H9 (cell line): Measurements from ENCODE around the gene PRKCA. TPM values are rescaled to one million over a fixed set of nuclear protein-coding genes. Genes with fewer than 3 reads are reported as not detected.

ENCODE experiments used
- DNase-seq: peaks from one replicate; pipeline ENCODE4 v3.0.0-alpha.2; 2017
- H2AFZ ChIP-seq: one replicate; pipeline ENCODE4 v1.6.1; 2013; ENCODE audit warnings: mild to moderate bottlenecking, low read length, control low read depth, moderate library complexity
- H2AK5ac ChIP-seq: 2 replicates; pipeline ENCODE4 v1.6.1; 2013; ENCODE audit warnings: low read length, control low read depth, mixed read lengths; ENCODE audit not compliant: insufficient read length
- H2BK120ac ChIP-seq: one replicate; pipeline ENCODE4 v1.6.1; 2013; ENCODE audit warnings: low read depth, mild to moderate bottlenecking, low read length, control low read depth, inconsistent platforms; ENCODE audit not compliant: poor library complexity, severe bottlenecking
- H2BK12ac ChIP-seq: 2 replicates; pipeline ENCODE4 v1.6.1; 2013; ENCODE audit warnings: low read length, control low read depth, mixed read lengths, low read depth; ENCODE audit not compliant: insufficient read length
- H2BK15ac ChIP-seq: 2 replicates; pipeline ENCODE4 v1.6.1; 2013; ENCODE audit warnings: low read depth, low read length, control low read depth
- H2BK20ac ChIP-seq: one replicate; pipeline ENCODE4 v1.6.1; 2013; ENCODE audit warnings: low read depth, mild to moderate bottlenecking, low read length, control low read depth, inconsistent platforms; ENCODE audit not compliant: poor library complexity, severe bottlenecking
- H2BK5ac ChIP-seq: 2 replicates; pipeline ENCODE4 v1.6.1; 2013; ENCODE audit warnings: low read length, control low read depth, mixed read lengths; ENCODE audit not compliant: insufficient read length
- H3K14ac ChIP-seq: 2 replicates; pipeline ENCODE4 v1.6.1; 2013; ENCODE audit warnings: low read length, control low read depth; ENCODE audit not compliant: insufficient read depth
- H3K18ac ChIP-seq: 2 replicates; pipeline ENCODE4 v1.6.1; 2013; ENCODE audit warnings: low read depth, mild to moderate bottlenecking, mixed read lengths, low read length, control low read depth; ENCODE audit not compliant: insufficient read length
- H3K23ac ChIP-seq: 2 replicates; pipeline ENCODE4 v1.6.1; 2013; ENCODE audit warnings: low read length, control low read depth, mixed read lengths, low read depth; ENCODE audit not compliant: insufficient read length
- H3K23me2 ChIP-seq: 2 replicates; pipeline ENCODE4 v1.6.1; 2013; ENCODE audit warnings: low read depth, mild to moderate bottlenecking, mixed read lengths, low read length, control low read depth; ENCODE audit not compliant: insufficient read length, poor library complexity, severe bottlenecking
- H3K27ac ChIP-seq: 2 replicates; pipeline ENCODE4 v1.5.1; 2013; ENCODE audit warnings: low read length, control low read depth, mixed read lengths, low read depth; ENCODE audit not compliant: insufficient read length
- H3K27me3 ChIP-seq: 2 replicates; pipeline ENCODE4 v1.6.1; 2013; ENCODE audit warnings: low read length, control low read depth, inconsistent platforms; ENCODE audit not compliant: insufficient read depth
- H3K4ac ChIP-seq: 2 replicates; pipeline ENCODE4 v1.6.1; 2013; ENCODE audit warnings: low read depth, mild to moderate bottlenecking, control low read depth, inconsistent platforms, low read length, moderate library complexity
- H3K4me1 ChIP-seq: 2 replicates; pipeline ENCODE4 v1.6.1; 2013; ENCODE audit warnings: low read length, control low read depth, inconsistent platforms; ENCODE audit not compliant: insufficient read depth
- H3K4me2 ChIP-seq: 2 replicates; pipeline ENCODE4 v1.6.1; 2013; ENCODE audit warnings: low read length, control low read depth, mixed read lengths; ENCODE audit not compliant: insufficient read length, insufficient read depth
- H3K56ac ChIP-seq: 2 replicates; pipeline ENCODE4 v1.6.1; 2013; ENCODE audit warnings: low read depth, mild to moderate bottlenecking, mixed read lengths, low read length, control low read depth; ENCODE audit not compliant: insufficient read length
- H3K79me1 ChIP-seq: 2 replicates; pipeline ENCODE4 v1.6.1; 2013; ENCODE audit warnings: low read depth, mild to moderate bottlenecking, moderate library complexity, low read length, control low read depth, inconsistent platforms; ENCODE audit not compliant: insufficient read depth, poor library complexity, severe bottlenecking
- H3K79me2 ChIP-seq: 2 replicates; pipeline ENCODE4 v1.6.1; 2013; ENCODE audit warnings: low read length, control low read depth, inconsistent platforms; ENCODE audit not compliant: insufficient read depth
- H3K9ac ChIP-seq: 2 replicates; pipeline ENCODE4 v1.6.1; 2013; ENCODE audit warnings: low read length, control low read depth, mixed read lengths; ENCODE audit not compliant: insufficient read length; ENCODE audit errors: extremely low read depth
- H3K9me3 ChIP-seq: one replicate; pipeline ENCODE4 v1.6.1; 2013; ENCODE audit warnings: low read depth, low read length, inconsistent platforms; ENCODE audit not compliant: control insufficient read depth
- H3T11ph ChIP-seq: one replicate; pipeline ENCODE4 v1.6.1; 2013; ENCODE audit warnings: mild to moderate bottlenecking, low read length, control low read depth, inconsistent platforms
- H4K20me1 ChIP-seq: one replicate; pipeline ENCODE4 v1.6.1; 2013; ENCODE audit not compliant: control insufficient read depth, insufficient read length, insufficient read depth
- H4K5ac ChIP-seq: 2 replicates; pipeline ENCODE4 v1.6.1; 2013; ENCODE audit warnings: low read depth, mild to moderate bottlenecking, mixed read lengths, low read length, control low read depth; ENCODE audit not compliant: insufficient read length
- H4K8ac ChIP-seq: replicated peaks from 2 replicates; pipeline ENCODE4 v1.6.1; 2013; ENCODE audit warnings: low read length, control low read depth, mixed read lengths, low read depth; ENCODE audit not compliant: insufficient read length
- H4K91ac ChIP-seq: 2 replicates; pipeline ENCODE4 v1.6.1; 2013; ENCODE audit warnings: low read depth, mild to moderate bottlenecking, moderate library complexity, mixed read lengths, low read length, control low read depth; ENCODE audit not compliant: insufficient read length
- H3K27ac Mint-ChIP-seq, 3 experiments: 2 replicates in 2 of 3; 3 replicates in 1 of 3; pipeline ENCODE4 v1.8.0; 2020 to 2021; ENCODE audit warnings: mixed read lengths in 3 of 3, mild to moderate bottlenecking in 1 of 3, moderate library complexity in 1 of 3
- H3K27me3 Mint-ChIP-seq: 2 replicates; pipeline ENCODE4 v1.8.0; 2021; ENCODE audit warnings: low read depth, mild to moderate bottlenecking, moderate library complexity, mixed read lengths
- H3K36me3 Mint-ChIP-seq, 3 experiments: 2 replicates in 2 of 3; 3 replicates in 1 of 3; pipeline ENCODE4 v1.8.0; 2020 to 2021; ENCODE audit warnings: low read depth in 3 of 3, mixed read lengths in 3 of 3; ENCODE audit not compliant: insufficient read depth in 1 of 3
- H3K4me1 Mint-ChIP-seq, 2 experiments: 2 replicates each; pipeline ENCODE4 v1.8.0; 2020; ENCODE audit warnings: mixed read lengths in 2 of 2
- H3K4me3 Mint-ChIP-seq, 2 experiments: 2 replicates in 1 of 2; 3 replicates in 1 of 2; pipeline ENCODE4 v1.8.0; 2020 to 2021; ENCODE audit warnings: mild to moderate bottlenecking in 2 of 2, mixed read lengths in 2 of 2, moderate library complexity in 1 of 2
- H3K9me3 Mint-ChIP-seq, 2 experiments: 2 replicates in 1 of 2; 3 replicates in 1 of 2; pipeline ENCODE4 v1.8.0; 2020; ENCODE audit warnings: mild to moderate bottlenecking in 2 of 2, mixed read lengths in 2 of 2, moderate library complexity in 1 of 2
- WGBS: extraction: QIAGEN DNeasy Blood & Tissue Kit; methylation state at CpG from one replicate; pipeline ENCODE4 v1.1.7; 2013; ENCODE audit warnings: missing lambda C conversion rate, low lambda C conversion rate, mixed read lengths; ENCODE audit not compliant: insufficient read length; ENCODE audit errors: extremely low coverage; 5-methylcytosine and 5-hydroxymethylcytosine counted together
- total RNA-seq: library from RNA; stranded (reverse); gene quantifications from 2 replicates; pipeline ENCODE4 v1.2.1, GENCODE V29; 2021
- TF ChIP-seq, protein P1 (sequence below): fragments of 200-600 bp; sonication (generic); conservative IDR thresholded peaks from 3 replicates; pipeline ENCODE4 v1.8.0; 2021; ENCODE audit warnings: antibody characterized with exemption, mild to moderate bottlenecking

Gene PRKCA
- total RNA-seq, 1 experiment from 2014 or later: 10.5 TPM

GRCh38 chr17:66541461-66542128 lies 239.2 kb downstream of the PRKCA start:
- Histone ChIP-seq H2BK5ac (no peak overlapping the region), H3K79me2 (no peaks in the 10 kb centered on the region; the same call in 1 of the 2 replicates), H3K56ac (no peak overlapping the region), H3K18ac (no peak overlapping the region), H4K20me1 (no peaks in the 10 kb centered on the region), H4K91ac (no peak overlapping the region), H2AK5ac (no peak overlapping the region), H3K9ac (no peak overlapping the region), H2BK12ac (no peak overlapping the region), H2AFZ (no peak overlapping the region), H3K23ac (no peak overlapping the region), H3K27ac (no peak overlapping the region), H3K9me3 (no peaks in the 10 kb centered on the region), H3K4me2 (no peak overlapping the region), H3K79me1 (no peaks in the 10 kb centered on the region), H3K4ac (no peak overlapping the region), H3K27me3 (no peaks in the 10 kb centered on the region), H4K8ac (no peak overlapping the region), H4K5ac (no peak overlapping the region), H2BK120ac (no peak overlapping the region), H3K14ac (no peak overlapping the region), H2BK15ac (no peak overlapping the region), H3T11ph (no peak overlapping the region), H3K4me1 (no peaks in the 10 kb centered on the region; the same call in 1 of the 2 replicates), H2BK20ac (no peak overlapping the region), H3K23me2 (no peaks in the 10 kb centered on the region)
- H3K4me3 Mint-ChIP-seq: no peak overlapping the region
- peaks cover 13 to 14% of the 10 kb centered on the region in 2 experiments for H3K9me3 Mint-ChIP-seq
- WGBS: no CpG with 5 or more reads among the region's 8 CpGs
- no peak for DNase-seq
- no peak overlapping the region; a peak in 1 of 7 replicates for H3K27ac Mint-ChIP-seq
- TF ChIP-seq, protein P1, sequence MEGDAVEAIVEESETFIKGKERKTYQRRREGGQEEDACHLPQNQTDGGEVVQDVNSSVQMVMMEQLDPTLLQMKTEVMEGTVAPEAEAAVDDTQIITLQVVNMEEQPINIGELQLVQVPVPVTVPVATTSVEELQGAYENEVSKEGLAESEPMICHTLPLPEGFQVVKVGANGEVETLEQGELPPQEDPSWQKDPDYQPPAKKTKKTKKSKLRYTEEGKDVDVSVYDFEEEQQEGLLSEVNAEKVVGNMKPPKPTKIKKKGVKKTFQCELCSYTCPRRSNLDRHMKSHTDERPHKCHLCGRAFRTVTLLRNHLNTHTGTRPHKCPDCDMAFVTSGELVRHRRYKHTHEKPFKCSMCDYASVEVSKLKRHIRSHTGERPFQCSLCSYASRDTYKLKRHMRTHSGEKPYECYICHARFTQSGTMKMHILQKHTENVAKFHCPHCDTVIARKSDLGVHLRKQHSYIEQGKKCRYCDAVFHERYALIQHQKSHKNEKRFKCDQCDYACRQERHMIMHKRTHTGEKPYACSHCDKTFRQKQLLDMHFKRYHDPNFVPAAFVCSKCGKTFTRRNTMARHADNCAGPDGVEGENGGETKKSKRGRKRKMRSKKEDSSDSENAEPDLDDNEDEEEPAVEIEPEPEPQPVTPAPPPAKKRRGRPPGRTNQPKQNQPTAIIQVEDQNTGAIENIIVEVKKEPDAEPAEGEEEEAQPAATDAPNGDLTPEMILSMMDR: no peak
- H3K36me3 Mint-ChIP-seq: peaks cover 7 to 15% (median 8%) of the 10 kb centered on the region in 3 experiments
- peaks cover 29 to 34% of the 10 kb centered on the region in 2 experiments for H3K4me1 Mint-ChIP-seq
- no peaks in the 10 kb centered on the region; the same call in 1 of the 2 replicates for H3K27me3 Mint-ChIP-seq
